Thyroid gland (tissue), 4 donors: ENCODE results near the gene CHAF1A. TPM values are rescaled to one million over a fixed set of nuclear protein-coding genes. Genes with fewer than 3 reads are reported as not detected.

Experiments
- DNase-seq, 2 donors: peaks; one replicate each; pipeline ENCODE4 v3.0.0-alpha.2; 2019
- H3K27ac ChIP-seq, 3 donors: fragments of 200-600 bp; sonication (generic); 1 replicate in 2 of 3; 2 replicates in 1 of 3; pipeline ENCODE4 v1.5.1; 2016 to 2019; ENCODE audit warnings: mild to moderate bottlenecking in 1 of 3, moderate library complexity in 1 of 3
- H3K27me3 ChIP-seq: fragments of 200-600 bp; sonication (generic); one replicate; pipeline ENCODE4 v1.5.1; 2019
- H3K36me3 ChIP-seq, 2 donors: fragments of 200-600 bp; sonication (generic); one replicate each; pipeline ENCODE4 v1.5.1; 2016 to 2019
- H3K4me1 ChIP-seq, 2 donors: fragments of 200-600 bp; sonication (generic); one replicate each; pipeline ENCODE4 v1.5.1; 2017 to 2019
- H3K4me3 ChIP-seq, 3 donors: fragments of 200-600 bp; sonication (generic); replicated peaks in 1 of 3; 1 replicate in 2 of 3; 2 replicates in 1 of 3; pipeline ENCODE4 v1.5.1; 2016; ENCODE audit warnings: mild to moderate bottlenecking in 1 of 3
- H3K9me3 ChIP-seq: fragments of 200-600 bp; sonication (generic); one replicate; pipeline ENCODE4 v1.5.1; 2017
- CTCF ChIP-seq, 6 experiments: fragments of 200-600 bp in 3 of 6; fragments of 450-650 bp in 3 of 6; sonication (generic) in 3 of 6; IDR thresholded peaks; one replicate each; pipeline ENCODE4 v1.5.1; 2016 to 2019; ENCODE audit warnings: antibody characterized with exemption in 6 of 6, mild to moderate bottlenecking in 2 of 6, inconsistent platforms in 1 of 6, moderate library complexity in 1 of 6
- POLR2A ChIP-seq, 2 donors: fragments of 450-650 bp; IDR thresholded peaks; one replicate each; pipeline ENCODE4 v1.6.1; 2017; ENCODE audit warnings: antibody characterized with exemption in 2 of 2, mild to moderate bottlenecking in 2 of 2, moderate library complexity in 1 of 2
- WGBS, 2 donors: methylation state at CpG; one replicate each; pipeline ENCODE4 v1.1.5; 2017; 5-methylcytosine and 5-hydroxymethylcytosine counted together
- intact Hi-C: fragments of 100-400 bp; cut with DNase I; formaldehyde crosslinking; loops from one replicate; pipeline ENCODE4 v1.15.1; 2023
- total RNA-seq, 4 donors: library from RNA; depleted of rRNA; stranded (reverse); fragments of >200 nt; gene quantifications; one replicate each; pipeline ENCODE4 v1.2.3, GENCODE V29; 2016

The CHAF1A gene
- total RNA-seq, 4 donors from 2014 or later, result 4.1 to 5.1 (median 4.4) TPM

- DNase-seq, result no peak
- Histone ChIP-seq H3K27ac (no peak overlapping the region), H3K36me3 (peaks cover 60 to 64% of the 10 kb centered on the region in 2 donors), H3K27me3 (no peaks in the 10 kb centered on the region), H3K4me3 (no peak overlapping the region), H3K4me1 (no peaks in the 10 kb centered on the region), H3K9me3 (no peaks in the 10 kb centered on the region)
- no peak for TF ChIP-seq CTCF (IDR thresholded peaks at IDR 0.05)
- TF ChIP-seq POLR2A (IDR thresholded peaks at IDR 0.05), result no peak
- intact Hi-C loops, result no loop called here
- 95 to 96% methylated on average over 38 to 45 of the region's 58 CpGs for WGBS, 2 donors
Observed at GRCh38 chr19:4445963-4446703, 43.7 kb downstream of the CHAF1A start.

GRCh38 chr19:4446704-4447200 is 44.3 kb downstream of the CHAF1A start:
- no peaks in the 10 kb centered on the region for H3K9me3 ChIP-seq
- no peak overlapping the region for H3K4me3 ChIP-seq
- DNase-seq, result no peak
- H3K27me3 ChIP-seq, result no peaks in the 10 kb centered on the region
- H3K4me1 ChIP-seq, result no peaks in the 10 kb centered on the region
- TF ChIP-seq POLR2A (IDR thresholded peaks at IDR 0.05) (no peak), CTCF (IDR thresholded peaks at IDR 0.05) (no peak)
- H3K36me3 ChIP-seq, result peaks cover 66 to 70% of the 10 kb centered on the region in 2 donors
- no peak overlapping the region for H3K27ac ChIP-seq
- intact Hi-C loops, result no loop called here
- WGBS, 2 donors, result 80 to 89% methylated on average over 7 to 10 of the region's 15 CpGs

GRCh38 chr19:4447327-4448146 is 45.1 kb downstream of the CHAF1A start:
- H3K27ac ChIP-seq, result no peak overlapping the region
- no peak for DNase-seq
- H3K4me3 ChIP-seq, result no peak overlapping the region
- H3K27me3 ChIP-seq, result no peaks in the 10 kb centered on the region
- TF ChIP-seq CTCF (IDR thresholded peaks at IDR 0.05) (no peak), POLR2A (IDR thresholded peaks at IDR 0.05) (no peak)
- whole genome bisulfite sequencing, 2 donors, result 89 to 90% methylated on average over 11 to 17 of the region's 28 CpGs
- H3K4me1 ChIP-seq, result no peaks in the 10 kb centered on the region
- intact Hi-C loops, result no loop called here
- H3K9me3 ChIP-seq, result no peaks in the 10 kb centered on the region
- peaks cover 72 to 78% of the 10 kb centered on the region in 2 donors for H3K36me3 ChIP-seq

- Histone ChIP-seq H3K4me1 (no peaks in the 10 kb centered on the region), H3K27ac (no peak overlapping the region), H3K9me3 (no peaks in the 10 kb centered on the region), H3K27me3 (no peaks in the 10 kb centered on the region), H3K4me3 (no peak overlapping the region), H3K36me3 (peaks cover 80 to 86% of the 10 kb centered on the region in 2 donors)
- WGBS, 2 donors, result 89 to 94% methylated on average over 22 to 28 of the region's 30 CpGs
- DNase-seq, result no peak
- intact Hi-C loops, result no loop called here
- TF ChIP-seq CTCF (IDR thresholded peaks at IDR 0.05), result no peak
- TF ChIP-seq POLR2A (IDR thresholded peaks at IDR 0.05), result no peak
Observed at GRCh38 chr19:4448147-4448985, 45.9 kb downstream of the CHAF1A start.
